ENCODE data around the gene CBLN2. TPM values are rescaled to one million over a fixed set of nuclear protein-coding genes. Genes with fewer than 3 reads are reported as not detected.

The CBLN2 gene
- total and polyA plus RNA-seq, 2 experiments from 2014 or later: 0.56 to 1.1 TPM

DNA sequence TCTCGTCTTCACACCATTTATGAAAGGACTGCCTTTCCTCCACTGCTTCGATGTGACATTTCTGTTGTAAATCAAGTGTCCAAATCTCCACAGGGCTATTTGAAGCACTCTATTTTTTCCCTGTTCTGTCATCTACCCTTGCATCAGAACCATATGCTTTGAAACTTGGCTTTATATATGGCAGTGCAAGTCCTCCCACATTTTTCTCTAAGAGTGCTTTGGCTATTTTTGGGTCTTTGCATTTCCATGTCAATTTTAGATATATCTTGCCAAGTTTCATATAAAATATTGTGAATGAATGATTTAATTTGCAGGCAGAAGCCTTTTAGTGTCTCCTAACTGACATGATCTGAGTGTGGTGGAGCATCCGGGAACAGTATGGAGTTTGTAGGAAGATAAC, 37.8 kb upstream of the CBLN2 start:
- Histone ChIP-seq H3K4me3 (no peak overlapping the region), H3K9me3 (ENCODE audit: low read depth) (no peaks in the 10 kb centered on the region), H3K79me2 (no peaks in the 10 kb centered on the region), H3K27me3 (no peaks in the 10 kb centered on the region), H3K4me2 (no peak overlapping the region), H3K27ac (no peak overlapping the region), H2AFZ (no peak overlapping the region), H4K20me1 (ENCODE audit: insufficient read depth, poor library complexity, severe bottlenecking) (no peaks in the 10 kb centered on the region), H3K36me3 (replicated peaks; ENCODE audit: insufficient read depth, low read depth) (no peaks in the 10 kb centered on the region), H3K4me1 (ENCODE audit: insufficient read depth) (no peaks in the 10 kb centered on the region), H3K9me2 (replicated peaks; ENCODE audit: insufficient read depth) (no peaks in the 10 kb centered on the region)
- WGBS (ENCODE audit: low lambda C conversion rate, missing lambda C conversion rate): 76% methylated on average over 3 of the region's 3 CpGs
- no peak for DNase-seq (ENCODE audit: low spot score)
- TF ChIP-seq EZH2phosphoT487 (IDR thresholded peaks at IDR 0.05; ENCODE audit: low read depth, severe bottlenecking, unreplicated experiment) (no peak), EZH2 (IDR thresholded peaks at IDR 0.05; ENCODE audit: borderline replicate concordance) (no peak)
- TF ChIP-seq, protein P1, sequence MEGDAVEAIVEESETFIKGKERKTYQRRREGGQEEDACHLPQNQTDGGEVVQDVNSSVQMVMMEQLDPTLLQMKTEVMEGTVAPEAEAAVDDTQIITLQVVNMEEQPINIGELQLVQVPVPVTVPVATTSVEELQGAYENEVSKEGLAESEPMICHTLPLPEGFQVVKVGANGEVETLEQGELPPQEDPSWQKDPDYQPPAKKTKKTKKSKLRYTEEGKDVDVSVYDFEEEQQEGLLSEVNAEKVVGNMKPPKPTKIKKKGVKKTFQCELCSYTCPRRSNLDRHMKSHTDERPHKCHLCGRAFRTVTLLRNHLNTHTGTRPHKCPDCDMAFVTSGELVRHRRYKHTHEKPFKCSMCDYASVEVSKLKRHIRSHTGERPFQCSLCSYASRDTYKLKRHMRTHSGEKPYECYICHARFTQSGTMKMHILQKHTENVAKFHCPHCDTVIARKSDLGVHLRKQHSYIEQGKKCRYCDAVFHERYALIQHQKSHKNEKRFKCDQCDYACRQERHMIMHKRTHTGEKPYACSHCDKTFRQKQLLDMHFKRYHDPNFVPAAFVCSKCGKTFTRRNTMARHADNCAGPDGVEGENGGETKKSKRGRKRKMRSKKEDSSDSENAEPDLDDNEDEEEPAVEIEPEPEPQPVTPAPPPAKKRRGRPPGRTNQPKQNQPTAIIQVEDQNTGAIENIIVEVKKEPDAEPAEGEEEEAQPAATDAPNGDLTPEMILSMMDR (IDR thresholded peaks at IDR 0.05; ENCODE audit: poor library complexity): no peak

DNA sequence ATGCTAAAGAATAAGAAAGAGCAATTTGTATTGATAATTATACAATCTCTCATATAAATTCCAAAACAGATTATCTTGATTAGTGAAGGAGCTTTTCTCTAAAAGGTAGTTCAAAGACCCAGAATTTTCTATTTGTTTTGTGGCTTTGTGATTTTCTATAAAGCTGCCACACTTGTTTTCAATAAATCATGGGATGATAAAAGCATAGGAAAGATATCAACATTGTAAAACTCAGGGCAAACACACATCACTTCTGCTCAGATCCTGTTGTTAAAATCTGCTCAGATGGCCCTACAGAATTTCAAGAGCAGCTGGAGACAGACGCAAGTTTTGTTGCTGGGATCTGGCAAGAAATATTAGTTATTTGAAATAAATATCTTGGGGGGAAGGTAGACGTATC, 28.8 kb upstream of the CBLN2 start:
- no peaks in the 10 kb centered on the region for H3K27me3 ChIP-seq
- no peaks in the 10 kb centered on the region for H4K20me1 ChIP-seq (ENCODE audit: insufficient read depth, poor library complexity, severe bottlenecking)
- TF ChIP-seq EZH2 (IDR thresholded peaks at IDR 0.05; ENCODE audit: borderline replicate concordance) (no peak), EZH2phosphoT487 (IDR thresholded peaks at IDR 0.05; ENCODE audit: low read depth, severe bottlenecking, unreplicated experiment) (no peak)
- TF ChIP-seq, protein P1 (IDR thresholded peaks at IDR 0.05; ENCODE audit: poor library complexity): no peak
- 47% methylated on average over 2 of the region's 2 CpGs for WGBS (ENCODE audit: low lambda C conversion rate, missing lambda C conversion rate)
- no peaks in the 10 kb centered on the region for H3K79me2 ChIP-seq
- no peaks in the 10 kb centered on the region for H3K9me3 ChIP-seq (ENCODE audit: low read depth)
- DNase-seq (ENCODE audit: low spot score): no peak
- no peak overlapping the region for H3K27ac ChIP-seq
- no peaks in the 10 kb centered on the region for H3K4me1 ChIP-seq (ENCODE audit: insufficient read depth)
- H3K4me2 ChIP-seq: no peak overlapping the region
- no peaks in the 10 kb centered on the region for H3K36me3 ChIP-seq (replicated peaks; ENCODE audit: insufficient read depth, low read depth)
- H3K4me3 ChIP-seq: no peak overlapping the region
- H3K9me2 ChIP-seq (replicated peaks; ENCODE audit: insufficient read depth): no peaks in the 10 kb centered on the region
- H2AFZ ChIP-seq: no peak overlapping the region

DNA sequence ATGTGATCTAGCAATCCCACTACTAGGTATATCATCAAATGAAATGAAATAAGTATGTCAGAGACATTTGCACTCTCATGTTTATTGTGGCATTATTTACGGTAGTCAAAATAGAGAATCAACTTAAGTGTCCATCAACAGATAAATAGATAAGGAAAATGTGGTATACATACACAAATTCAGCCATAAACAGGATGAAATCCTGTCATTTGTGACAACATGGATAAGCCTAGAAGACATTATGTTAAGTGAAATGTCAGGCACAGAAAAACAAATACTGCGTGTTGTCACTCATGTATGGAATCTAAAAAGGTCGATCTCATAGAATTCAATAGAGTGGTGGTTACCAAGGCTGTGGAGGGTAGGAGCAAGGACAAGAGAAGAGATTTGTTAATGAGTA, 22.1 kb upstream of the CBLN2 start:
- H3K4me1 ChIP-seq (ENCODE audit: insufficient read depth): no peaks in the 10 kb centered on the region
- no peaks in the 10 kb centered on the region for H3K79me2 ChIP-seq
- no peak overlapping the region for H2AFZ ChIP-seq
- H3K27me3 ChIP-seq: no peaks in the 10 kb centered on the region
- H3K27ac ChIP-seq: no peak overlapping the region
- H3K9me2 ChIP-seq (replicated peaks; ENCODE audit: insufficient read depth): no peaks in the 10 kb centered on the region
- 93% methylated on average over 3 of the region's 3 CpGs for WGBS (ENCODE audit: low lambda C conversion rate, missing lambda C conversion rate)
- no peak overlapping the region for H3K4me2 ChIP-seq
- TF ChIP-seq, protein P1 (IDR thresholded peaks at IDR 0.05; ENCODE audit: poor library complexity): no peak
- TF ChIP-seq EZH2 (IDR thresholded peaks at IDR 0.05; ENCODE audit: borderline replicate concordance) (no peak), EZH2phosphoT487 (IDR thresholded peaks at IDR 0.05; ENCODE audit: low read depth, severe bottlenecking, unreplicated experiment) (no peak)
- no peak overlapping the region for H3K4me3 ChIP-seq
- H3K36me3 ChIP-seq (replicated peaks; ENCODE audit: insufficient read depth, low read depth): no peaks in the 10 kb centered on the region
- DNase-seq (ENCODE audit: low spot score): no peak
- no peaks in the 10 kb centered on the region for H4K20me1 ChIP-seq (ENCODE audit: insufficient read depth, poor library complexity, severe bottlenecking)
- H3K9me3 ChIP-seq (ENCODE audit: low read depth): no peaks in the 10 kb centered on the region

- 86% methylated on average over 1 of the region's 1 CpG for WGBS (ENCODE audit: low lambda C conversion rate, missing lambda C conversion rate)
- no peak for DNase-seq (ENCODE audit: low spot score)
- no peak for TF ChIP-seq EZH2 (IDR thresholded peaks at IDR 0.05; ENCODE audit: borderline replicate concordance)
- TF ChIP-seq, protein P1 (IDR thresholded peaks at IDR 0.05; ENCODE audit: poor library complexity): no peak
- no peak for TF ChIP-seq EZH2phosphoT487 (IDR thresholded peaks at IDR 0.05; ENCODE audit: low read depth, severe bottlenecking, unreplicated experiment)
- Histone ChIP-seq H3K36me3 (replicated peaks; ENCODE audit: insufficient read depth, low read depth) (no peaks in the 10 kb centered on the region), H3K79me2 (no peaks in the 10 kb centered on the region), H3K9me3 (ENCODE audit: low read depth) (no peaks in the 10 kb centered on the region), H3K27me3 (no peaks in the 10 kb centered on the region), H2AFZ (no peak overlapping the region), H3K27ac (no peak overlapping the region), H4K20me1 (ENCODE audit: insufficient read depth, poor library complexity, severe bottlenecking) (no peaks in the 10 kb centered on the region), H3K9me2 (replicated peaks; ENCODE audit: insufficient read depth) (no peaks in the 10 kb centered on the region), H3K4me2 (no peak overlapping the region), H3K4me3 (no peak overlapping the region), H3K4me1 (ENCODE audit: insufficient read depth) (no peaks in the 10 kb centered on the region)
Measured at GRCh38 chr18:72555968-72556367, 11.8 kb upstream of the CBLN2 start.

All from hepatocyte (in vitro differentiated cells).